Progenitor cell of endocrine pancreas (in vitro differentiated cells): ENCODE data around the gene DSCAML1. TPM values are rescaled to one million over a fixed set of nuclear protein-coding genes. Genes with fewer than 3 reads are reported as not detected.

Experiments
- DNase-seq: peaks from one replicate; pipeline ENCODE4 v3.0.0; 2021; ENCODE audit warnings: low spot score; ENCODE audit not compliant: unreplicated experiment
- H3K27ac Mint-ChIP-seq: 2 replicates; pipeline ENCODE4 v1.8.0; 2021; ENCODE audit warnings: mild to moderate bottlenecking, moderate library complexity, mixed read lengths
- H3K27me3 Mint-ChIP-seq: 2 replicates; pipeline ENCODE4 v1.8.0; 2021; ENCODE audit warnings: mixed read lengths
- H3K36me3 Mint-ChIP-seq: 2 replicates; pipeline ENCODE4 v1.8.0; 2022; ENCODE audit warnings: mixed read lengths; ENCODE audit not compliant: insufficient read depth
- H3K4me1 Mint-ChIP-seq: 2 replicates; pipeline ENCODE4 v1.8.0; 2021; ENCODE audit warnings: low read depth, mixed read lengths
- H3K4me3 Mint-ChIP-seq: 2 replicates; pipeline ENCODE4 v1.8.0; 2021; ENCODE audit warnings: low read depth, mild to moderate bottlenecking, moderate library complexity, mixed read lengths
- H3K9me3 Mint-ChIP-seq: 2 replicates; pipeline ENCODE4 v1.8.0; 2021; ENCODE audit warnings: low read depth, mixed read lengths
- total RNA-seq: library from RNA; stranded (reverse); gene quantifications from 2 replicates; pipeline ENCODE4 v1.2.1, GENCODE V29; 2021
- TF ChIP-seq, protein P1 (sequence below): fragments of 200-600 bp; sonication (generic); IDR thresholded peaks from one replicate; pipeline ENCODE4 v1.5.0; 2021; ENCODE audit warnings: antibody characterized with exemption, mild to moderate bottlenecking; ENCODE audit not compliant: unreplicated experiment

Gene DSCAML1
- total RNA-seq, 1 donor from 2014 or later, result 2.7 TPM

DNA sequence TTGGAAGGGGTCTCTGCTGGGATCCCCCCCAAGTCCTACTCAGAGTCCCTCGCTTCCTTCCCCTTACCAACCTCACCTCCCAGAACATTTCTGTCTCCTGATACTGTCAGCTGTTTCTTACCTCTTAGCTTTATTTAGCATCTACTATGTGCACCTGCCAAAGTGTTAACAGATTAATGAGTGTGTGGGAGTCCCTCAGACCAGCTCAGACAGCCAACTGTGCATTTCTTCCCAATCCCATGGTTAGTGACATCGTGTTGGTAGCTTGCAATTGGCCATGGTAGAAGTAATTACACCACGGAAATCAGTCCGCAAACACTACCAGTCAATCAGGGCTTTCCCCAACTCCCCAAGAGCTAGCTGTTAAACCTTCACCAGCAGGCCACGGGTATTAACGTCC lies 150.6 kb downstream of the DSCAML1 start:
- H3K27me3 Mint-ChIP-seq, result peaks cover 33% of the 10 kb centered on the region

DNA sequence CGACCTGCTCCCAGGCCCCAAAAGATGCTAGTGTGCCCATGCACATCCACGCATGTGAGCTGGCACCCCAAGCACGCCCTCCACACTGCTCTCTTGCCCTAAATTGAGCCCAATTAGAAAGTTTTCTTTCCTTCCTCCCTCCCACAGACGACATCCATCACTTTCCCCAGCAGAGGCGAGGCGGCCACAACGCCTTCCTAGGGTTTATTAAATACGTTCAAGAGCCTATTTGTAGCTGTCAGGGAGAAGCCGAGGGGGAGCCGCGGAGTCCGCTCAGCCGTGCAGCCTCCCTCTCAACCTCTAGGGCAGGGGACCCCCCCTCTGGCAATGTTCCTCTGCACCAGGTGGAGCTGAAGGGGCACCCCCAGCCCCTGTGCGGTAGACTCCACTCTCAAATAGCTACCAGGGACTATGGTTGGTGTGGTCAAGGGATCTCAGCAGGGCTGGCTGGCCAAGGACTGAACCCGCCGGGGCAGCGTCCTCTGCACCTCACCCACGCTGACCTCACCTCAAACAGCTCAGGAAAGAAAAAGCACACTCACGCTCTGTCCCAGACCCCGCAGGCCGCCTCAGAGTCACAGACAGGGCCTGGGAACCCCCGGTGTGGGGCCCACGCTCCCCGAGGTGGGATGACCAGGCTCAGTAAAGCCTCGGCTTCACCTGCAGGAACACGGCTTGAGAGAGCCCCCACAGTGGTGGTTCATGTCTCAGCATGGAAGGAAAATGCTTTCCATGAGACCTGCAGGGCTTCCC lies 152.4 kb downstream of the DSCAML1 start:
- H3K27me3 Mint-ChIP-seq, result peaks cover 40% of the 10 kb centered on the region
- H3K4me3 Mint-ChIP-seq, result no peak overlapping the region
- H3K27ac Mint-ChIP-seq, result no peak overlapping the region
- TF ChIP-seq, protein P1, sequence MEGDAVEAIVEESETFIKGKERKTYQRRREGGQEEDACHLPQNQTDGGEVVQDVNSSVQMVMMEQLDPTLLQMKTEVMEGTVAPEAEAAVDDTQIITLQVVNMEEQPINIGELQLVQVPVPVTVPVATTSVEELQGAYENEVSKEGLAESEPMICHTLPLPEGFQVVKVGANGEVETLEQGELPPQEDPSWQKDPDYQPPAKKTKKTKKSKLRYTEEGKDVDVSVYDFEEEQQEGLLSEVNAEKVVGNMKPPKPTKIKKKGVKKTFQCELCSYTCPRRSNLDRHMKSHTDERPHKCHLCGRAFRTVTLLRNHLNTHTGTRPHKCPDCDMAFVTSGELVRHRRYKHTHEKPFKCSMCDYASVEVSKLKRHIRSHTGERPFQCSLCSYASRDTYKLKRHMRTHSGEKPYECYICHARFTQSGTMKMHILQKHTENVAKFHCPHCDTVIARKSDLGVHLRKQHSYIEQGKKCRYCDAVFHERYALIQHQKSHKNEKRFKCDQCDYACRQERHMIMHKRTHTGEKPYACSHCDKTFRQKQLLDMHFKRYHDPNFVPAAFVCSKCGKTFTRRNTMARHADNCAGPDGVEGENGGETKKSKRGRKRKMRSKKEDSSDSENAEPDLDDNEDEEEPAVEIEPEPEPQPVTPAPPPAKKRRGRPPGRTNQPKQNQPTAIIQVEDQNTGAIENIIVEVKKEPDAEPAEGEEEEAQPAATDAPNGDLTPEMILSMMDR, result no peak
- peaks cover 6% of the 10 kb centered on the region for H3K4me1 Mint-ChIP-seq
- DNase-seq, result no peak
- no peaks in the 10 kb centered on the region for H3K36me3 Mint-ChIP-seq
- H3K9me3 Mint-ChIP-seq, result no peaks in the 10 kb centered on the region

More for the DNA sequence above, 150.6 kb downstream of the DSCAML1 start:
- no peak overlapping the region for H3K27ac Mint-ChIP-seq
- no peaks in the 10 kb centered on the region for H3K9me3 Mint-ChIP-seq
- H3K36me3 Mint-ChIP-seq, result no peaks in the 10 kb centered on the region
- TF ChIP-seq, protein P1, result no peak
- no peak for DNase-seq
- H3K4me3 Mint-ChIP-seq, result no peak overlapping the region
- peaks cover 6% of the 10 kb centered on the region for H3K4me1 Mint-ChIP-seq

DNA sequence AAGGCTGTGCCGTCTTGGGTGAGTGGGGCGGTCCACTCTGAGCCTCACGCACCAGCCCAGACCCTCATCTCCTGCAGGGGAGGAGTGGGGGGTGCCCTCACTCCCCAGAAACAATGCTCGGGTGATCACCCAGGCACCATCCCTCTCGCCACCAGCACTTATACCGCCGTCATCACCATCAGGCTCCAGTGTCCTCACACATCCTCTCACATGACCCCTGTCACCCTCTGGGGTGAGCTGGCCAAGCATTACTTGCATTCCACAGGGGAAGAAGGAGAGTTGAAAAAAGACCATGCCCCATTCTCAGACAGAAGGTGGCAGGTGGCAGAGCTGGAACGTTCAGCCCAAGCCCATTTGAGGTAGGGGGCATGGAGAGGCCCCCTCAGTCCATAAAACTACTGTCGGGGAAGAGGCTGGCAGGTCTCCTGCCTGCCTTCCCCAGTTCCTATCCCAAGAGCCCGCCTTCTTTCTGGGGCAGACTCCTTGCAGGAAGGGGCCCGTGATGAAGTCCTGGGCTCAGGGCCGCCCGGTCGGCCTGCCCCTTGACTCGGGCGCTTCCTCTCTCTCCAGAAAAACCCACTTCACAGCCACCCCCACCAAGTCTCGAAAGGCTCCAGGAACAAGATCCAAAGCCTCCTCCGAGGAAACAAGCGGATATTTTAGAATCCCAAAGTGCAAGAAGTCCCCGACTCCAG lies 153.3 kb downstream of the DSCAML1 start:
- peaks cover 3% of the 10 kb centered on the region for H3K4me1 Mint-ChIP-seq
- H3K9me3 Mint-ChIP-seq, result no peaks in the 10 kb centered on the region
- no peaks in the 10 kb centered on the region for H3K36me3 Mint-ChIP-seq
- no peak for DNase-seq
- TF ChIP-seq, protein P1, result no peak
- H3K4me3 Mint-ChIP-seq, result no peak overlapping the region
- no peak overlapping the region for H3K27ac Mint-ChIP-seq
- peaks cover 37% of the 10 kb centered on the region for H3K27me3 Mint-ChIP-seq

DNA sequence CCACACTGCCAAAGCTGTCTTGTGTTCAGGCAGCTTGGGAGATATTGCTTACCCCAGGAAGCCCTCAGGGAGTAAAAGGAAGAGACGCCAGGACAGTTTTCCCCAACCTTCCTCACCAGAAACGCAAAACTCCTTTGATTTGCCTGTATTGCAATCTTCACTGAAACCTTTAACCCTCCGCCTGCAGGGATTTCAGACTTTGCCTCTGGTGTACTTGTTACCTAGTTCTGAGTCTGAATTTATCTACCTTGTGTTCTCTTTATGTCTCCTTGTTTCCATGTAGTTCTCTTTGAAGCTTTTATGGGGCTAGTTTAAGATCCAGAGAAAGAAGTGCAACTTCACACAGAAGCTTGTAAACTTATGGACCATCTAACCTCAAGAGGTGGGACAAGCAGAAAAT lies 154.2 kb downstream of the DSCAML1 start:
- Mint-ChIP-seq H3K27ac (no peak overlapping the region), H3K9me3 (no peaks in the 10 kb centered on the region), H3K4me1 (peaks cover 2% of the 10 kb centered on the region), H3K27me3 (peaks cover 37% of the 10 kb centered on the region), H3K4me3 (no peak overlapping the region), H3K36me3 (no peaks in the 10 kb centered on the region)
- TF ChIP-seq, protein P1, result no peak
- no peak for DNase-seq

DNA sequence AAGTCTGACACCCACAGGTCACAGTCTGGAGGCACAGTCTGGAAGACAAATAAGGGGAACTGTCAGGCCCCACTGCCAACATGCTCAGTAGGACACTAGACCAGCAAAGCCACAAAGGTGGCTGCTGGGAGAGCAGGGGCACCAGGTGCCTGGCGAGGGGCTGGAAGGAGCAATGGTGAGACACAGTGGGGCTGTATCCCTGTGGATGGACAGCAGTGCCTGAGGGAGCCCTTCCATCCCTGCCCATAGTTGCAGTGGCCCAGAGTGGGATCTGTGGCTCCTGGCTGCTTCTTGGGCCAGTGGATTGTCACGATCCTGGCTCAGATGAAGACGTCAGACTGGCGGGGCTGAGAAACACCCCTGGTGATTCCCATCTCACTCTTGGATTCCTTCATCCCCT lies 154.6 kb downstream of the DSCAML1 start:
- Mint-ChIP-seq H3K4me1 (peaks cover 2% of the 10 kb centered on the region), H3K27ac (no peak overlapping the region), H3K36me3 (no peaks in the 10 kb centered on the region), H3K9me3 (no peaks in the 10 kb centered on the region), H3K4me3 (no peak overlapping the region), H3K27me3 (peaks cover 35% of the 10 kb centered on the region)
- no peak for DNase-seq
- TF ChIP-seq, protein P1, result no peak
